ENCODE data around the gene CLHC1.

GRCh38 chr2:55165626-55166025 is 66.5 kb downstream of the CLHC1 start:
- no peak for TF ChIP-seq RXRA (IDR thresholded peaks at IDR 0.05; ENCODE audit: insufficient read depth, low read depth, low read length)
- no peak for TF ChIP-seq CTCF (IDR thresholded peaks at IDR 0.05; ENCODE audit: control extremely low read depth in 1 of 3, insufficient read depth in 1 of 3, low read depth in 1 of 3, low read length in 3 of 3)
- TF ChIP-seq POLR2A (IDR thresholded peaks at IDR 0.05; ENCODE audit: control extremely low read depth in 1 of 2, low read depth in 2 of 2, low read length in 2 of 2) = no peak
- TF ChIP-seq E2F6 (IDR thresholded peaks at IDR 0.05) = no peak
- TF ChIP-seq ZNF274 (IDR thresholded peaks at IDR 0.05; ENCODE audit: borderline replicate concordance, extremely low read depth, low read length) = no peak
- TF ChIP-seq FOSL1 (IDR thresholded peaks at IDR 0.05; ENCODE audit: insufficient read depth, low read depth, low read length) = no peak
- no peak for TF ChIP-seq JUN (IDR thresholded peaks at IDR 0.05; ENCODE audit: low read depth, low read length)
- no peak for TF ChIP-seq GABPA (IDR thresholded peaks at IDR 0.05; ENCODE audit: borderline replicate concordance, insufficient read depth, low read length)
- TF ChIP-seq POLR2AphosphoS5 (IDR thresholded peaks at IDR 0.05; ENCODE audit: low read depth, low read length) = no peak
- TF ChIP-seq ASH2L (IDR thresholded peaks at IDR 0.05; ENCODE audit: low read length) = no peak
- no peak for TF ChIP-seq SP2 (IDR thresholded peaks at IDR 0.05; ENCODE audit: low read length)
